ENCODE results near the gene SPATA25. TPM values are rescaled to one million over a fixed set of nuclear protein-coding genes. Genes with fewer than 3 reads are reported as not detected.

SPATA25 gene
- total and polyA plus RNA-seq, 4 experiments from 2014 or later = 0.38 to 4.7 (median 2.8) TPM; not detected in 1

GRCh38 chr20:45898285-45898684 lies 10.9 kb upstream of the SPATA25 start:
- Mint-ChIP-seq H3K27me3 (no peaks in the 10 kb centered on the region), H3K36me3 (peaks cover 4 to 28% of the 10 kb centered on the region in 2 donors), H3K9me3 (peaks cover 0 to 2% (median 0%) of the 10 kb centered on the region in 8 donors), H3K27ac (no peak overlapping the region), H3K4me3 (no peak overlapping the region), H3K4me1 (peaks cover 2 to 14% (median 8%) of the 10 kb centered on the region in 4 donors)
- Histone ChIP-seq H3K4me1 (ENCODE audit: insufficient read depth, low read length) (peaks cover 10% of the 10 kb centered on the region), H3K36me3 (ENCODE audit: insufficient read depth, low read length) (peaks cover 20% of the 10 kb centered on the region), H3K9me3 (ENCODE audit: control insufficient read depth in 1 of 2, low read length in 2 of 2) (no peaks in the 10 kb centered on the region), H3K27ac (ENCODE audit: low read depth, low read length) (no peak overlapping the region), H3K27me3 (ENCODE audit: insufficient read depth, low read length) (no peaks in the 10 kb centered on the region), H3K4me3 (ENCODE audit: low read length in 2 of 2) (no peak overlapping the region)
- ChIA-PET CTCF (ENCODE audit: partially characterized antibody) (no interaction called here), POLR2A (ENCODE audit: partially characterized antibody) (interaction anchor here (1.9 kb wide), 1 partner anchor 17 kb away, joined by 7 read pairs; the partner anchor contains the start of gene ZSWIM1)
- no peak for DNase-seq
- intact Hi-C loops (cut with micrococcal nuclease) = no loop called here

GRCh38 chr20:45897692-45898091 lies 10.3 kb upstream of the SPATA25 start:
- Histone ChIP-seq H3K36me3 (ENCODE audit: insufficient read depth, low read length) (peaks cover 20% of the 10 kb centered on the region), H3K4me3 (ENCODE audit: low read length in 2 of 2) (no peak overlapping the region), H3K27me3 (ENCODE audit: insufficient read depth, low read length) (no peaks in the 10 kb centered on the region), H3K27ac (ENCODE audit: low read depth, low read length) (no peak overlapping the region), H3K4me1 (ENCODE audit: insufficient read depth, low read length) (peaks cover 16% of the 10 kb centered on the region), H3K9me3 (ENCODE audit: control insufficient read depth in 1 of 2, low read length in 2 of 2) (no peaks in the 10 kb centered on the region)
- Mint-ChIP-seq H3K27me3 (no peaks in the 10 kb centered on the region), H3K4me1 (peaks cover 7 to 20% (median 13%) of the 10 kb centered on the region in 4 donors), H3K4me3 (no peak overlapping the region), H3K9me3 (peaks cover 0 to 2% (median 0%) of the 10 kb centered on the region in 8 donors), H3K36me3 (peaks cover 4 to 30% of the 10 kb centered on the region in 2 donors), H3K27ac (peak overlapping the region in 1 of 7 donors; percentile 60)
- DNase-seq = no peak
- intact Hi-C loops (cut with micrococcal nuclease) = no loop called here
- ChIA-PET CTCF (ENCODE audit: partially characterized antibody) (no interaction called here), POLR2A (ENCODE audit: partially characterized antibody) (interaction anchor here (1.0 to 1.9 kb wide), 3 partner anchors 17 to 37 kb away, joined by 3 to 7 read pairs (median 6); partner anchors contain the start of gene ZSWIM1)

- ChIA-PET POLR2A (ENCODE audit: partially characterized antibody) (interaction anchor here (1.0 to 1.7 kb wide), 2 partner anchors 27 to 38 kb away, joined by 3 to 6 read pairs; no protein-coding TSS in a partner anchor), CTCF (ENCODE audit: partially characterized antibody) (no interaction called here)
- intact Hi-C loops (cut with micrococcal nuclease) = no loop called here
- peaks cover 11 to 24% (median 17%) of the 10 kb centered on the region in 4 donors for H3K4me1 Mint-ChIP-seq
- peaks cover 20% of the 10 kb centered on the region for H3K4me1 ChIP-seq (ENCODE audit: insufficient read depth, low read length)
- no peak overlapping the region for H3K27ac ChIP-seq (ENCODE audit: low read depth, low read length)
- no peaks in the 10 kb centered on the region for H3K9me3 ChIP-seq (ENCODE audit: control insufficient read depth in 1 of 2, low read length in 2 of 2)
- H3K4me3 ChIP-seq (ENCODE audit: low read length in 2 of 2) = no peak overlapping the region
- H3K36me3 ChIP-seq (ENCODE audit: insufficient read depth, low read length) = peaks cover 20% of the 10 kb centered on the region
- no peak overlapping the region for H3K4me3 Mint-ChIP-seq
- no peaks in the 10 kb centered on the region for H3K27me3 ChIP-seq (ENCODE audit: insufficient read depth, low read length)
- H3K27ac Mint-ChIP-seq = no peak overlapping the region
- no peak for DNase-seq
- H3K27me3 Mint-ChIP-seq = no peaks in the 10 kb centered on the region
- peaks cover 4 to 30% of the 10 kb centered on the region in 2 donors for H3K36me3 Mint-ChIP-seq
- peaks cover 0 to 2% (median 0%) of the 10 kb centered on the region in 8 donors for H3K9me3 Mint-ChIP-seq
Observed at GRCh38 chr20:45897289-45897688, 9.9 kb upstream of the SPATA25 start.

GRCh38 chr20:45896641-45897161 lies 9.3 kb upstream of the SPATA25 start:
- H3K9me3 Mint-ChIP-seq = peaks cover 0 to 2% (median 0%) of the 10 kb centered on the region in 8 donors
- no peaks in the 10 kb centered on the region for H3K9me3 ChIP-seq (ENCODE audit: control insufficient read depth in 1 of 2, low read length in 2 of 2)
- H3K27me3 ChIP-seq (ENCODE audit: insufficient read depth, low read length) = no peaks in the 10 kb centered on the region
- intact Hi-C loops (cut with micrococcal nuclease) = no loop called here
- DNase-seq = no peak
- no peak overlapping the region for H3K27ac ChIP-seq (ENCODE audit: low read depth, low read length)
- peaks cover 16 to 30% (median 22%) of the 10 kb centered on the region in 4 donors for H3K4me1 Mint-ChIP-seq
- no peak overlapping the region for H3K27ac Mint-ChIP-seq
- CTCF ChIA-PET (ENCODE audit: partially characterized antibody) = no interaction called here
- H3K36me3 Mint-ChIP-seq = peaks cover 4 to 32% of the 10 kb centered on the region in 2 donors
- no peak overlapping the region for H3K4me3 Mint-ChIP-seq
- peaks cover 20% of the 10 kb centered on the region for H3K36me3 ChIP-seq (ENCODE audit: insufficient read depth, low read length)
- POLR2A ChIA-PET (ENCODE audit: partially characterized antibody) = interaction anchor here (0.8 to 1.7 kb wide), 3 partner anchors 28 to 40 kb away, joined by 3 to 6 read pairs (median 3); no protein-coding TSS in a partner anchor
- H3K27me3 Mint-ChIP-seq = no peaks in the 10 kb centered on the region
- no peak overlapping the region for H3K4me3 ChIP-seq (ENCODE audit: low read length in 2 of 2)
- H3K4me1 ChIP-seq (ENCODE audit: insufficient read depth, low read length) = peaks cover 26% of the 10 kb centered on the region

GRCh38 chr20:45894797-45895196 lies 7.4 kb upstream of the SPATA25 start:
- CTCF ChIA-PET (ENCODE audit: partially characterized antibody) = no interaction called here
- H3K27ac Mint-ChIP-seq = peak overlapping the region in 1 of 7 donors; percentile 35
- Histone ChIP-seq H3K4me3 (ENCODE audit: low read length in 2 of 2) (no peak overlapping the region), H3K4me1 (ENCODE audit: insufficient read depth, low read length) (peaks cover 36% of the 10 kb centered on the region), H3K9me3 (ENCODE audit: control insufficient read depth in 1 of 2, low read length in 2 of 2) (no peaks in the 10 kb centered on the region), H3K27me3 (ENCODE audit: insufficient read depth, low read length) (no peaks in the 10 kb centered on the region), H3K27ac (ENCODE audit: low read depth, low read length) (no peak overlapping the region), H3K36me3 (ENCODE audit: insufficient read depth, low read length) (peaks cover 20% of the 10 kb centered on the region)
- no peaks in the 10 kb centered on the region for H3K27me3 Mint-ChIP-seq
- peaks cover 21 to 39% (median 32%) of the 10 kb centered on the region in 4 donors for H3K4me1 Mint-ChIP-seq
- peaks cover 0 to 5% (median 0%) of the 10 kb centered on the region in 8 donors for H3K9me3 Mint-ChIP-seq
- peaks cover 4 to 35% of the 10 kb centered on the region in 2 donors for H3K36me3 Mint-ChIP-seq
- intact Hi-C loops (cut with micrococcal nuclease) = loop anchor here (1.0 kb wide), 1 partner anchor 98 kb away; no protein-coding TSS in a partner anchor
- DNase-seq = no peak
- peak overlapping the region in 1 of 8 donors; percentile 43 for H3K4me3 Mint-ChIP-seq
- POLR2A ChIA-PET (ENCODE audit: partially characterized antibody) = interaction anchor here (9.9 kb wide), 1 partner anchor 40 kb away, joined by 141 read pairs; the partner anchor contains the start of gene PCIF1

GRCh38 chr20:45893831-45894230 lies 6.4 kb upstream of the SPATA25 start:
- DNase-seq = no peak
- H3K4me3 ChIP-seq (ENCODE audit: low read length in 2 of 2) = no peak overlapping the region
- H3K36me3 ChIP-seq (ENCODE audit: insufficient read depth, low read length) = peaks cover 20% of the 10 kb centered on the region
- Mint-ChIP-seq H3K27me3 (no peaks in the 10 kb centered on the region), H3K4me3 (peak overlapping the region in 6 of 8 donors; percentile 39 to 69 (median 52)), H3K27ac (peak overlapping the region in 5 of 7 donors; percentile 25 to 89 (median 69)), H3K9me3 (peaks cover 0 to 5% (median 0%) of the 10 kb centered on the region in 8 donors), H3K4me1 (peaks cover 19 to 43% (median 32%) of the 10 kb centered on the region in 4 donors), H3K36me3 (peaks cover under 1 to 32% of the 10 kb centered on the region in 2 donors)
- H3K27ac ChIP-seq (ENCODE audit: low read depth, low read length) = no peak overlapping the region
- ChIA-PET CTCF (ENCODE audit: partially characterized antibody) (interaction anchor here (0.5 to 3.5 kb wide), 4 partner anchors 37 to 1508 kb away, joined by 3 to 15 read pairs (median 3); no protein-coding TSS in a partner anchor), POLR2A (ENCODE audit: partially characterized antibody) (interaction anchor here (5.0 to 9.9 kb wide), 2 partner anchors 41 to 78 kb away, joined by 44 to 141 read pairs; partner anchors contain the start of genes PCIF1 and ZNF335)
- no peaks in the 10 kb centered on the region for H3K9me3 ChIP-seq (ENCODE audit: control insufficient read depth in 1 of 2, low read length in 2 of 2)
- intact Hi-C loops (cut with micrococcal nuclease) = loop anchor here (1.0 kb wide), 1 partner anchor 98 kb away; no protein-coding TSS in a partner anchor
- peaks cover 37% of the 10 kb centered on the region for H3K4me1 ChIP-seq (ENCODE audit: insufficient read depth, low read length)
- no peaks in the 10 kb centered on the region for H3K27me3 ChIP-seq (ENCODE audit: insufficient read depth, low read length)
